PC-3 (cell line): ENCODE results near the gene FAM161A. TPM values are rescaled to one million over a fixed set of nuclear protein-coding genes. Genes with fewer than 3 reads are reported as not detected.
"Not testable (repeated sequence)": the region's sequence is repeated elsewhere in the genome, so short reads cannot be mapped to it uniquely, and the experiment has no call there.

ENCODE experiments used
- ATAC-seq: fragments of 200-7000 bp; cut with Tn5 transposase; 2 replicates; pipeline ENCODE4 v1.9.1; 2020; ENCODE audit warnings: mild to moderate bottlenecking, moderate library complexity
- BruUV-seq: library from RNA; stranded (reverse); fragments of 400-500 nt; replicated peaks from 2 replicates; lab custom pipeline; 2021; lab: Mats Ljungman, UMichigan
- CTCF ChIA-PET: fragments of 300-600 bp; sonication (Branson Sonifier 250); formaldehyde crosslinking; loops from one replicate; lab custom pipeline; 2022; ENCODE audit warnings: antibody characterized with exemption; lab: Charles Lee
- POLR2A ChIA-PET: fragments of 300-600 bp; sonication (Branson Sonifier 250); formaldehyde crosslinking; loops from one replicate; lab custom pipeline; 2022; ENCODE audit warnings: antibody characterized with exemption; ENCODE audit not compliant: unreplicated experiment; lab: Charles Lee
- DNase-seq: peaks from one replicate; pipeline ENCODE4 v3.0.0-alpha.2; 2015
- H2AFZ ChIP-seq: fragments of 300-600 bp; sonication (generic); 2 replicates; pipeline ENCODE4 v1.6.0; 2016; ENCODE audit warnings: antibody characterized with exemption, low read length
- H3F3A ChIP-seq: fragments of 300-600 bp; sonication (generic); one replicate; pipeline ENCODE4 v1.6.0; 2017; ENCODE audit warnings: antibody characterized with exemption, low read length, control low read depth, mild to moderate bottlenecking; ENCODE audit not compliant: unreplicated experiment
- H3K27ac ChIP-seq: fragments of 300-600 bp; sonication (generic); 2 replicates; pipeline ENCODE4 v1.5.1; 2016; ENCODE audit warnings: mild to moderate bottlenecking, low read length
- H3K27me3 ChIP-seq: fragments of 300-600 bp; sonication (generic); 2 replicates; pipeline ENCODE4 v1.6.1; 2016; ENCODE audit warnings: low read length, mixed read lengths
- H3K36me3 ChIP-seq: fragments of 300-600 bp; sonication (generic); 2 replicates; pipeline ENCODE4 v1.6.1; 2016; ENCODE audit warnings: low read depth, mixed run types, low read length, mixed read lengths
- H3K4me1 ChIP-seq: fragments of 300-600 bp; sonication (generic); 2 replicates; pipeline ENCODE4 v1.5.1; 2016; ENCODE audit warnings: low read length; ENCODE audit not compliant: insufficient read depth
- H3K4me2 ChIP-seq: fragments of 300-600 bp; sonication (generic); 2 replicates; pipeline ENCODE4 v1.6.0; 2016; ENCODE audit warnings: low read length
- H3K4me3 ChIP-seq: fragments of 300-600 bp; sonication (generic); 2 replicates; pipeline ENCODE4 v1.5.1; 2016; ENCODE audit warnings: mild to moderate bottlenecking, low read length, mixed read lengths
- H3K79me2 ChIP-seq: fragments of 300-600 bp; sonication (generic); 2 replicates; pipeline ENCODE4 v1.6.1; 2017; ENCODE audit warnings: low read length, mixed read lengths
- H3K9ac ChIP-seq: fragments of 300-600 bp; sonication (generic); 2 replicates; pipeline ENCODE4 v1.6.0; 2016; ENCODE audit warnings: mild to moderate bottlenecking, low read length
- H3K9me2 ChIP-seq: fragments of 300-600 bp; sonication (generic); replicated peaks from 2 replicates; pipeline ENCODE4 v1.6.1; 2016; ENCODE audit warnings: mixed run types, low read length, mixed read lengths
- H3K9me3 ChIP-seq: fragments of 300-600 bp; sonication (generic); 2 replicates; pipeline ENCODE4 v1.6.1; 2016; ENCODE audit warnings: low read length, mixed read lengths
- H4K20me1 ChIP-seq: fragments of 300-600 bp; sonication (generic); 2 replicates; pipeline ENCODE4 v1.6.1; 2016; ENCODE audit warnings: low read length, mixed read lengths
- EZH2 ChIP-seq: fragments of 300-600 bp; sonication (generic); IDR thresholded peaks from one replicate; pipeline ENCODE4 v1.6.1; 2017; ENCODE audit warnings: antibody characterized with exemption, mild to moderate bottlenecking, low read length; ENCODE audit not compliant: unreplicated experiment
- EZH2phosphoT487 ChIP-seq: fragments of 300-600 bp; sonication (generic); IDR thresholded peaks from 2 replicates; pipeline ENCODE4 v1.6.1; 2018; ENCODE audit warnings: mild to moderate bottlenecking, antibody characterized with exemption, low read length, borderline replicate concordance
- intact Hi-C: fragments of 100-400 bp; cut with micrococcal nuclease; formaldehyde crosslinking; loops from 2 replicates; pipeline ENCODE4 v1.9.0; 2023
- total RNA-seq: library from RNA; depleted of rRNA; stranded (reverse); fragments of >200 nt; gene quantifications from 2 replicates; pipeline ENCODE4 v1.2.3, GENCODE V29; 2014
- TF ChIP-seq, protein P1 (sequence below): fragments of 300-600 bp; sonication (generic); conservative IDR thresholded peaks from 2 replicates; pipeline ENCODE4 v1.5.1; 2017; ENCODE audit warnings: antibody characterized with exemption, low read depth, mild to moderate bottlenecking, low read length

Gene FAM161A
- total RNA-seq, 1 experiment from 2014 or later, result 3.2 TPM

DNA sequence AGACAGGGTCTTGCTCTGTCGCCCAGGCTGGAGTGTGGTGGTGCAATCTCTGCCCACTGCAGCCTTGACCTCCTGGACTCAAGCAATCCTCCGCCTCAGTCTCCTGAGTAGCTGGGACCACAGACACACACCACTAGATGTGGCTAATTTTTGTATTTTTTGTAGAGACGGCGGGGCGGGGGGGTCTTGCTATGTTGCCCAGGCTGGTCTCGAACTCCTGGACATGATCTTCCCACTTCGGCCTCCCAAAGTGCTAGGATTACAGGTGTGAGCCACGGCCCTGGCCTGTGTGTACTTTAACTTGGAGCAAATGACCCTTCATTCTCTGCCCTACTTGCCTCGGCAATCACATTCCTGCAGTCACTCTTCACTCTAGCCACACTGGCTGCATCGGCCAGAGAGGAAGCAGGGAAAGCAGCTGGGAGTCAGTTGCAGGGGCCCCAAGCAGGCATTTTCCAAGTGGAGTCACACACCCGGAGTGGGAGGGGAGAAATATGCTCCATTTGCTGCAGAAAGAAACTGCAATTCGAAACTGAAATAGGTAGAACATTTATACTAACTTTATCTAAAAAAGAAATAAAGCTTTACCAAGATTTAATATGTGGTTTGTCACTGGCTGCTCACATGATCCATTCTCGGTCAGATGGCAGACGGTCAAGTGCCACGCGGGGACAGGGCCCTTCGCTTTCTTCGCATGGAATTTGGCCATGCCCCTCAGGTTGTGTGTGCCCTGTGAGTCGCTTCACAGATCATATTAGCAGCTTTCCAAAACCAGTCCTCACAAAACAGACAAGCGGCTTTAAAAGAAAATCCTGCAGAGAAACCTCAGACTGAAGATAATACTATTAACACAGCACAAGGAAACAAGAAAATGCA is 37.1 kb downstream of the FAM161A start:
- TF ChIP-seq EZH2 (no peak), EZH2phosphoT487 (no peak)
- TF ChIP-seq, protein P1, sequence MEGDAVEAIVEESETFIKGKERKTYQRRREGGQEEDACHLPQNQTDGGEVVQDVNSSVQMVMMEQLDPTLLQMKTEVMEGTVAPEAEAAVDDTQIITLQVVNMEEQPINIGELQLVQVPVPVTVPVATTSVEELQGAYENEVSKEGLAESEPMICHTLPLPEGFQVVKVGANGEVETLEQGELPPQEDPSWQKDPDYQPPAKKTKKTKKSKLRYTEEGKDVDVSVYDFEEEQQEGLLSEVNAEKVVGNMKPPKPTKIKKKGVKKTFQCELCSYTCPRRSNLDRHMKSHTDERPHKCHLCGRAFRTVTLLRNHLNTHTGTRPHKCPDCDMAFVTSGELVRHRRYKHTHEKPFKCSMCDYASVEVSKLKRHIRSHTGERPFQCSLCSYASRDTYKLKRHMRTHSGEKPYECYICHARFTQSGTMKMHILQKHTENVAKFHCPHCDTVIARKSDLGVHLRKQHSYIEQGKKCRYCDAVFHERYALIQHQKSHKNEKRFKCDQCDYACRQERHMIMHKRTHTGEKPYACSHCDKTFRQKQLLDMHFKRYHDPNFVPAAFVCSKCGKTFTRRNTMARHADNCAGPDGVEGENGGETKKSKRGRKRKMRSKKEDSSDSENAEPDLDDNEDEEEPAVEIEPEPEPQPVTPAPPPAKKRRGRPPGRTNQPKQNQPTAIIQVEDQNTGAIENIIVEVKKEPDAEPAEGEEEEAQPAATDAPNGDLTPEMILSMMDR, result no peak
- no peak for ATAC-seq
- intact Hi-C loops, result no loop called here

DNA sequence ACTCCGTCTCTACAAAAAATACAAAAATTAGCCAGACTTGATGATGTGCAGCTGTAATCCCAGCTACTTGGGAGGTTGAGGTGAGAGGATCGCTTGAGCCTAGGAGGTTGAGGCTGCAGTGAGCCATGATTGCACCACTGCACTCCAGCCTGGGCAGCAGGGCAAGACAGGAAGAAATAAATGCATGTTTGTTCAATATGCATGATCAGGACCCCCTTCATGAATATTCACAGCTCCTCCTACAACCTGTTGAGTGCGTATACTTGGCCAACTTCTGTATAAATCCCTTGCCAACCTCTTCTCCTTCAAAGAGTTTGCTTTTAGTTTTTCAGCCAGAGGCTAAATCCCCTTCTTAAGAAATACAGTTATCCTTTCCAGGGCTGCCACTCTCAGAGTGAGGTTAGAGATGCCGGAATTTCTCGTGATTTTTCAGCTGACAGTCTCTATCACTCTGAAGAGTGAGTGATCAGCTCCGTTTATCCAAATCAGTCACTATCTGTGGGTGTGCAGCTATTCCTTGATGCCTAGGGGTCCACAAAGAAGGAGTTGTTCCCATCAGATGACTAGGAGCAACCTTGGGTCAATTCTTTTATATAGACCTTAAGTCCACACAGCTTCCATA is 39.2 kb downstream of the FAM161A start:
- intact Hi-C loops, result no loop called here
- H3F3A ChIP-seq, result no peaks in the 10 kb centered on the region
- ChIA-PET CTCF (interaction anchor here (0.6 kb wide), 1 partner anchor 176 kb away, joined by 5 read pairs; no protein-coding TSS in a partner anchor), POLR2A (no interaction called here)
- no peaks in the 10 kb centered on the region for H3K79me2 ChIP-seq
- no peak for TF ChIP-seq EZH2
- TF ChIP-seq EZH2phosphoT487, result no peak
- H3K9ac ChIP-seq, result no peak overlapping the region
- no peak for ATAC-seq
- DNase-seq, result no peak
- H3K9me3 ChIP-seq, result no peaks in the 10 kb centered on the region
- no peaks in the 10 kb centered on the region for H3K36me3 ChIP-seq
- no peaks in the 10 kb centered on the region for H3K9me2 ChIP-seq
- H3K4me3 ChIP-seq, result no peak overlapping the region
- H4K20me1 ChIP-seq, result no peaks in the 10 kb centered on the region
- no TSS peak for BruUV-seq
- H3K27me3 ChIP-seq, result no peaks in the 10 kb centered on the region
- no peaks in the 10 kb centered on the region for H3K4me1 ChIP-seq
- no peak overlapping the region for H3K4me2 ChIP-seq
- H2AFZ ChIP-seq, result no peak overlapping the region
- no peak overlapping the region for H3K27ac ChIP-seq

More for the DNA sequence above, 37.1 kb downstream of the FAM161A start:
- no TSS peak for BruUV-seq
- H3K79me2 ChIP-seq, result no peaks in the 10 kb centered on the region
- H3K9me2 ChIP-seq, result no peaks in the 10 kb centered on the region
- H2AFZ ChIP-seq, result no peak overlapping the region
- POLR2A ChIA-PET, result no interaction called here
- H3K4me2 ChIP-seq, result no peak overlapping the region
- no peaks in the 10 kb centered on the region for H3K4me1 ChIP-seq
- H3K27ac ChIP-seq, result no peak overlapping the region
- H3K4me3 ChIP-seq, result no peak overlapping the region
- no peaks in the 10 kb centered on the region for H3K36me3 ChIP-seq
- no peak overlapping the region for H3K9ac ChIP-seq
- DNase-seq, result no peak
- no peaks in the 10 kb centered on the region for H3K27me3 ChIP-seq
- CTCF ChIA-PET, result no interaction called here
- no peaks in the 10 kb centered on the region for H3K9me3 ChIP-seq
- no peaks in the 10 kb centered on the region for H4K20me1 ChIP-seq
- no peaks in the 10 kb centered on the region for H3F3A ChIP-seq

DNA sequence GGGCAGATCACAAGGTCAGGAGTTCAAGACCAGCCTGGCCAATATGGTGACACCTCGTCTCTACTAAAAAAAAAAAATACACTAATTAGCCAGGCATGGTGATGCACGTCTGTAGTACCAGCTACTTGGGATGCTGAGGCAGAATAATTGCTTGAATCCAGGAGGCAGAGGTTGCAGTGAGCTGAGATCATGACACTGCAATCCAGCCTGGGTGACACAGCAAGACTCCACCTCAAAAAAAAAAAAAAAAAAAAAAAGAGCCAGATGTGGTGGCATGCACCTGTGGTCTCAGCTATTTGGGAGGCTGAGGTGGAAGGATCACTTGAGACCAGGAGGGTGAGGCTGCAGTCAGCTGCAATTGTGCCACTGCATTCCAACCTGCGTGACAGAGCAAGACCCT is 40.5 kb downstream of the FAM161A start:
- DNase-seq, POLR2A ChIA-PET: not testable (repeated sequence)

More for the DNA sequence above, 40.5 kb downstream of the FAM161A start:
- H3K9me3 ChIP-seq, H3K9ac ChIP-seq, ATAC-seq, intact Hi-C loops, H3K4me3 ChIP-seq, H3K4me2 ChIP-seq, H3K79me2 ChIP-seq, H3K27me3 ChIP-seq, H4K20me1 ChIP-seq, H2AFZ ChIP-seq, BruUV-seq, H3F3A ChIP-seq, H3K4me1 ChIP-seq, H3K27ac ChIP-seq, H3K36me3 ChIP-seq, H3K9me2 ChIP-seq, CTCF ChIA-PET: not testable (repeated sequence)
